Left lung (tissue), 10 donors: Measurements from ENCODE around the gene PNKP. TPM values are rescaled to one million over a fixed set of nuclear protein-coding genes. Genes with fewer than 3 reads are reported as not detected.

Experiments used
- ATAC-seq: fragments of 200-7000 bp; cut with Tn5 transposase; one replicate; pipeline ENCODE4 v1.9.1; 2020; ENCODE audit warnings: moderate library complexity
- DNase-seq, 4 donors: peaks; one replicate each; pipeline ENCODE4 v3.0.0-alpha.2; 2013 to 2020
- H3K27ac ChIP-seq, 2 donors: fragments of 200-600 bp; sonication (generic) in 1 of 2; one replicate each; pipeline versions ENCODE4 v1.5.0 to v1.8.0; 2020 to 2021
- H3K27me3 ChIP-seq, 2 donors: fragments of 200-600 bp; sonication (generic) in 1 of 2; one replicate each; pipeline versions ENCODE4 v1.5.0 to v1.8.0; 2020 to 2021
- H3K36me3 ChIP-seq, 2 donors: fragments of 200-600 bp; sonication (generic) in 1 of 2; one replicate each; pipeline versions ENCODE4 v1.5.0 to v1.8.0; 2020 to 2021
- H3K4me1 ChIP-seq, 2 donors: fragments of 200-600 bp; one replicate each; pipeline ENCODE4 v1.8.0; 2021
- H3K4me3 ChIP-seq, 2 donors: fragments of 200-600 bp; sonication (generic) in 1 of 2; one replicate each; pipeline versions ENCODE4 v1.5.0 to v1.8.0; 2020 to 2021; ENCODE audit warnings: mild to moderate bottlenecking in 1 of 2
- H3K9me3 ChIP-seq, 2 donors: fragments of 200-600 bp; sonication (generic) in 1 of 2; one replicate each; pipeline versions ENCODE4 v1.5.0 to v1.8.0; 2020 to 2021
- intact Hi-C, 2 donors: fragments of 100-400 bp; cut with DNase I; formaldehyde crosslinking; loops; one replicate each; pipeline versions ENCODE4 v1.11.2 to v1.14.2; 2022
- polyA plus RNA-seq, 6 donors: library from polyadenylated mRNA; unstranded; fragments of 120-200 nt; gene quantifications; one replicate each; pipeline ENCODE4 v1.2.1, GENCODE V29; 2013; ENCODE audit not compliant: insufficient read length in 6 of 6
- total RNA-seq, 2 donors: library from RNA; stranded (reverse); fragmentation: NEBNext Ultra II Directional; extraction: Animal tissue kit (Norgen Biotek cat#: 25700); gene quantifications; one replicate each; pipeline ENCODE4 v1.2.1, GENCODE V29; 2021
- TF ChIP-seq, protein P1 (sequence below), 2 donors: fragments of 200-600 bp; sonication (generic) in 1 of 2; IDR thresholded peaks; one replicate each; pipeline versions ENCODE4 v1.5.0 to v1.8.0; 2021; ENCODE audit warnings: antibody characterized with exemption in 2 of 2
- donor health status: DM: no; HTN: yes; CAD: no.
- donor health status: DM: no; HTN: no; CAD: no.

The PNKP gene
- total and polyA plus RNA-seq, 8 donors = 56.8 to 89.5 (median 66.3) TPM

DNA sequence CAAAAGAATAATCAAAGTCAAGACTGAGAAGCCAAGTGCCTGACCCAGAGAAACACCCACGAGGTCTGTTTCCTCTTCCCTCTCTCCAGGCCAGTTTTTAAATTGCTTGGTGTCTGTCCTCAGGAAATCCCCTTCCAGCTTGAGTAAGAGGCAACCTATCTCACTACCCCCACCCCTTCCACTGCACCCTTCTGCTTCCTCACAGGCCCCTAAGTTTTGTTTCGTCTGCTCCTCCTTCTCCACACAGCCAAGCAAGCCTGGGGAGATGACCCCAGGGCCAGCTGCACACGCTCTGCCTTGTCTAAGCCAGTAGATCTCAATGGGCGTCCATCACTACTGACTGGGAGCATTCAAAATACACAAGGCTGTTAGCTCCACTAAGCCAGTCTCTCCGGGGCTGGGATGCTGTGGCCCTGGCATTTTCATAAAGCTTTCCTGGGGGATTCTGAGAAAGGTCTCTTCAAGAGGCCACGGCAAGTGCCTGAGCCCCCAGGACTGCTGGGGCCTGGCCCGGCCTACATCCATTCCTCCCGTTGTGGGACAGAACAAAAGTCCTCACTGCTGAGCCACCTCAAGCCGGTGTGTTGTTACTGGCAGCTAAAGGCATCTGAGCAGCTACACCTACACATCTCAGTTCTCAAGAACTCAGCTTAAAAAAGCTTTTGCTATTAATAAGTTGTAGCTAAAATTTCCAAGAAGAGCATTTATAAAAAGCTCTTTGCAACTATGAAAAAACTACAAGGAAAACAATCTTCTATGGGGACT, 44.2 kb upstream of the PNKP start:
- no peak for DNase-seq
- Histone ChIP-seq H3K4me3 (no peak overlapping the region), H3K4me1 (peaks cover 4 to 34% of the 10 kb centered on the region in 2 donors), H3K27ac (peak overlapping the region in 1 of 2 donors; percentile 63), H3K36me3 (peaks cover 0 to 87% of the 10 kb centered on the region in 2 donors), H3K9me3 (no peaks in the 10 kb centered on the region), H3K27me3 (no peaks in the 10 kb centered on the region)
- ATAC-seq = peak; percentile 47
- TF ChIP-seq, protein P1, sequence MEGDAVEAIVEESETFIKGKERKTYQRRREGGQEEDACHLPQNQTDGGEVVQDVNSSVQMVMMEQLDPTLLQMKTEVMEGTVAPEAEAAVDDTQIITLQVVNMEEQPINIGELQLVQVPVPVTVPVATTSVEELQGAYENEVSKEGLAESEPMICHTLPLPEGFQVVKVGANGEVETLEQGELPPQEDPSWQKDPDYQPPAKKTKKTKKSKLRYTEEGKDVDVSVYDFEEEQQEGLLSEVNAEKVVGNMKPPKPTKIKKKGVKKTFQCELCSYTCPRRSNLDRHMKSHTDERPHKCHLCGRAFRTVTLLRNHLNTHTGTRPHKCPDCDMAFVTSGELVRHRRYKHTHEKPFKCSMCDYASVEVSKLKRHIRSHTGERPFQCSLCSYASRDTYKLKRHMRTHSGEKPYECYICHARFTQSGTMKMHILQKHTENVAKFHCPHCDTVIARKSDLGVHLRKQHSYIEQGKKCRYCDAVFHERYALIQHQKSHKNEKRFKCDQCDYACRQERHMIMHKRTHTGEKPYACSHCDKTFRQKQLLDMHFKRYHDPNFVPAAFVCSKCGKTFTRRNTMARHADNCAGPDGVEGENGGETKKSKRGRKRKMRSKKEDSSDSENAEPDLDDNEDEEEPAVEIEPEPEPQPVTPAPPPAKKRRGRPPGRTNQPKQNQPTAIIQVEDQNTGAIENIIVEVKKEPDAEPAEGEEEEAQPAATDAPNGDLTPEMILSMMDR (IDR thresholded peaks at IDR 0.05) = no peak
- intact Hi-C loops = no loop called here

DNA sequence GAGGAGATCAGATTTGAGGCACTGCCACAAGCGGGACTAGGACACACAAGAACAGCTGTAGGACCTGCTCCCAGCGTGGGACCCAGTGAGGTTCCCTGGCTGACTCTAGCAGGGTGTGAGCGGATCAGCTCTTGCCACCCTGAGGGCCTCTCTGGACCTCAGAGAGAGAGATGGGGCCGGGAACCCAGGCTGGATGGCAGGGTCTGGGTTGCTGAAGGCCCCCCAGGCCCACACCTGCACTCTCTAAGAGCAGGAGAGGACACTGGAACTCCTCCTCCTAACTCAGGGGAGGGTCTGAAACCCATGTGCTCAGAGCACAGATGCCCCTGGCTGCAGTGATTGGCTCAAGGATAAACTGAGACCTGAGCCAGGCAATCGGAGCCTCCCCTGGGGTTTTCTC, 42.8 kb upstream of the PNKP start:
- Histone ChIP-seq H3K9me3 (no peaks in the 10 kb centered on the region), H3K27ac (peak overlapping the region in 1 of 2 donors; percentile 63), H3K4me3 (no peak overlapping the region), H3K4me1 (peaks cover 4 to 39% of the 10 kb centered on the region in 2 donors), H3K27me3 (no peaks in the 10 kb centered on the region), H3K36me3 (peaks cover 0 to 81% of the 10 kb centered on the region in 2 donors)
- TF ChIP-seq, protein P1 (IDR thresholded peaks at IDR 0.05) = no peak
- intact Hi-C loops = no loop called here
- ATAC-seq (no peak), DNase-seq (no peak)

DNA sequence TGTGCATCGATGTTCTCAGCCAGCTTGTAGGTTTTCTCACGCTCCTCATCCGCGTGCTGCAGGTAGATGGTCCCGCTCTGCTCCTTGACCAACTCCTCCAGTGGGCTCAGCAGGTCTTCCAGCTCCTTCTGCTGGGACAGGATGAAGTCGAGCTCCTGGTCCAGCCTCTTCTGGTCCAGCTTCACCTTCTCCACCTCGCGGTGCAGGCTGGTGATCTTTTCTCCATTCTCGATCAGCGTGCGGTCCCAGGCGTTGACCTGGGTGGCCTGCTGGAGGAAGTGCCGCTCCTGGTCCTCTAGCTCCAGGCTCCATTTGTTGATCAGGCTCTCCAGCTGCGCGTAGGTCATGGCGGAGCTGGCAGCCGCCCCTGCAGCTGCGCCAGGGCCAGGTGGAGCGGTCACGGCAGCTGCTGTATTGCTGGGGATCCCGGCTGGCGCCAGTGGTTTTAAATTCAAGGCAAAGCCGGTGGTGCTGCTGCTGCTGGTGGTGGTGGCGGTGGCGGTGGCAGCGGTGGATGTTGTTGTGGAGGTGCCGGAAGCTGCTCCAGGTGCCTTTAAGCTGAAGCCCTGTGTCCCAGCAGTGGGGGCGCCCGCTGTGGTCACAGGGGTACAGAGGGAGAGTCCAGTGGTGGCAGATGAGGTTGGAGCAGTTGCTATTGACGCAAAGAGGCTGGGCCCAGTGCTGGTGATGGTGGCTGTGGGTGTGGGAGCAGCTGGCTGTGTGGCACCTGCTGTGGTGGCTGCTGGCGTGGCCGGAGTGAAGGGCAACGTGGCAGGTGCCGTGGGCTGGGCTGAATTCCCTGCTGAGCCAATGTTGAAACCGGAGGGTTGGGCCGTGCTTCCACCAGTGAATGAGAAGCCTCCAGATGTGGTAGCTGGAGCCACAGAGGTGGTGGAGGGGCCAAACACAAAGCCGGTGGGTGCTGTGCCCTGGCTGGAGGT, 41.4 kb upstream of the PNKP start:
- no peak overlapping the region for H3K4me3 ChIP-seq
- no peaks in the 10 kb centered on the region for H3K27me3 ChIP-seq
- H3K9me3 ChIP-seq = no peaks in the 10 kb centered on the region
- ATAC-seq = no peak
- intact Hi-C loops = no loop called here
- TF ChIP-seq, protein P1 (IDR thresholded peaks at IDR 0.05) = no peak
- H3K4me1 ChIP-seq = peaks cover 4 to 51% of the 10 kb centered on the region in 2 donors
- no peak overlapping the region for H3K27ac ChIP-seq
- no peak for DNase-seq
- peaks cover 0 to 67% of the 10 kb centered on the region in 2 donors for H3K36me3 ChIP-seq

DNA sequence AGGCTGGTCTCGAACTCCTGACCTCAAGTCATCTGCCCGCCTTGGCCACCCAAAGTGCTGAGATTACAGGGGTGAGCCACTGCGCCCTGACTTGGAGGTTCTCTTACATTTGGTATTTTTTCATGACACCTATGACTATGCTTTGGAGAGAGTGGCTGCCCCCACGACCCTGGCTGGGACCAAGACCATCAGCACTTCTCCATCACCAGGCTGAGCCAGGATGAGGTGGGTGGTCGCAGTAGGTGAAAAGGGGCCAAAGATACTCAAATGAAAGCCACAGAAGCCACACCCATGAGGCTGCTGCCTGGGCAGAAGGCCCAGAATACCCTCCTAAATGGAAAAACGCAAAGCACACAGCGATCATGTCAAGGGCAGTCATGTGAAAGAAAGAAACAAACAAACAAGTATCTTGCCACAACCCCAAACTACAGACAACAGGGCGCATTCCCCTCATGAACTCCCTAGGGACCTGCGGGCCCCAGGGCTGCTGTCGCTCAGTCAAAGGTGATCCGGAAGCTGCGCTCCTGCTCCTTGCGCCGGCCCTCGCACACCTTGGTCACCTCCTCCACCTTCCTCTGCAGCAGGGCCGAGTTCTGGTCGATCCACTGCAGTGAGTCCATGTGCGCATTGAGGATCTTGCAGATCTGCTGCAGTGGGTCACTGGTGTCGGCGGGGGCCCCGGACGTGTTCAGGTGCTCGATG, 40.5 kb upstream of the PNKP start:
- no peaks in the 10 kb centered on the region for H3K27me3 ChIP-seq
- H3K4me1 ChIP-seq = peaks cover 4 to 45% of the 10 kb centered on the region in 2 donors
- no peak overlapping the region for H3K27ac ChIP-seq
- ATAC-seq = no peak
- intact Hi-C loops = no loop called here
- DNase-seq = no peak
- no peaks in the 10 kb centered on the region for H3K9me3 ChIP-seq
- TF ChIP-seq, protein P1 (IDR thresholded peaks at IDR 0.05) = no peak
- peaks cover 0 to 58% of the 10 kb centered on the region in 2 donors for H3K36me3 ChIP-seq
- no peak overlapping the region for H3K4me3 ChIP-seq
